K562 (cell line): ENCODE data around the gene NAA15. TPM values are rescaled to one million over a fixed set of nuclear protein-coding genes. Genes with fewer than 3 reads are reported as not detected.

Experiments used
- ATAC-seq: fragments of 200-7000 bp; cut with Tn5 transposase; 3 replicates; pipeline ENCODE4 v1.9.1; 2020; ENCODE audit warnings: moderate library complexity
- BruUV-seq: library from RNA; stranded (reverse); fragments of 400-500 nt; replicated peaks from 2 replicates; lab custom pipeline; 2021; lab: Mats Ljungman, UMichigan
- CTCF ChIA-PET: fragments of 300-600 bp; formaldehyde crosslinking; extraction: SDS; loops from one replicate; lab custom pipeline; 2021; ENCODE audit warnings: low intra/inter-chr PET ratio; lab: Yijun Ruan, JAX
- POLR2A ChIA-PET: fragments of 300-600, 350-650 bp; sonication (Branson Sonifier 250); formaldehyde crosslinking; extraction: SDS; loops from one replicate; lab custom pipeline; 2021; ENCODE audit warnings: antibody characterized with exemption, inconsistent platforms; lab: Yijun Ruan, JAX
- DNase-seq, 4 experiments: peaks; one replicate each; pipeline versions ENCODE4 v3.0.0 to v3.0.0-alpha.2; 2011 to 2018; ENCODE audit warnings: low spot score in 3 of 4, mixed read lengths in 3 of 4; ENCODE audit errors: extremely low read depth in 1 of 4
- FAIRE-seq: peaks from 2 replicates; lab custom pipeline; 2011; peaks lifted over from hg19 to GRCh38; lab: Jason Lieb, UNC
- H2AFZ ChIP-seq: 2 replicates; pipeline ENCODE4 v1.6.0; 2011; ENCODE audit warnings: low read depth, low read length, control low read depth, inconsistent platforms
- H3K27ac ChIP-seq: fragments of 200-600 bp; 3 replicates; pipeline ENCODE4 v1.8.0; 2011; ENCODE audit warnings: low read depth, mild to moderate bottlenecking, control low read depth, inconsistent platforms, low read length, moderate library complexity, mixed read lengths; ENCODE audit errors: extremely low read depth
- H3K27me3 ChIP-seq, 2 experiments: fragments of 300-600 bp in 1 of 2; 2 replicates in 1 of 2; 3 replicates in 1 of 2; pipeline versions ENCODE4 v1.6.0 to v1.8.0; 2011; ENCODE audit warnings: inconsistent platforms in 2 of 2, low read length in 2 of 2, mild to moderate bottlenecking in 1 of 2, mixed read lengths in 1 of 2, moderate library complexity in 1 of 2; ENCODE audit not compliant: control insufficient read depth in 2 of 2, insufficient read depth in 2 of 2
- H3K36me3 ChIP-seq: fragments of 300-600 bp; 3 replicates; pipeline ENCODE4 v1.8.0; 2011; ENCODE audit warnings: mild to moderate bottlenecking, low read length, inconsistent platforms; ENCODE audit not compliant: control insufficient read depth, insufficient read depth
- H3K4me1 ChIP-seq, 2 experiments: fragments of 200-600 bp in 1 of 2; replicated peaks in 1 of 2; 2 replicates in 1 of 2; 3 replicates in 1 of 2; pipeline versions ENCODE4 v1.5.1 to v1.8.0; 2011; ENCODE audit warnings: inconsistent platforms in 2 of 2, low read length in 2 of 2, mild to moderate bottlenecking in 1 of 2, mixed read lengths in 1 of 2, moderate library complexity in 1 of 2; ENCODE audit not compliant: control insufficient read depth in 2 of 2, insufficient read depth in 2 of 2
- H3K4me2 ChIP-seq: 2 replicates; pipeline ENCODE4 v1.6.1; 2011; ENCODE audit warnings: low read length, control low read depth, inconsistent platforms, mixed read lengths; ENCODE audit not compliant: insufficient read depth
- H3K4me3 ChIP-seq: fragments of 200-600 bp; sonication (generic), shearing (Covaris generic); 2 replicates; pipeline ENCODE4 v1.5.1; 2016; ENCODE audit warnings: control low read depth, inconsistent platforms
- H3K79me2 ChIP-seq: fragments of 200-600 bp; 3 replicates; pipeline ENCODE4 v1.8.0; 2011; ENCODE audit warnings: low read length, inconsistent platforms; ENCODE audit not compliant: control insufficient read depth, insufficient read depth
- H3K9ac ChIP-seq, 2 experiments: 2 replicates each; pipeline versions ENCODE4 v1.6.0 to v1.6.1; 2011; ENCODE audit warnings: low read depth in 2 of 2, low read length in 2 of 2, control low read depth in 1 of 2, inconsistent platforms in 1 of 2, mild to moderate bottlenecking in 1 of 2, mixed read lengths in 1 of 2; ENCODE audit not compliant: insufficient read depth in 1 of 2
- H3K9me1 ChIP-seq: one replicate; pipeline ENCODE4 v1.6.0; 2011; ENCODE audit warnings: inconsistent platforms, mild to moderate bottlenecking, low read length, moderate library complexity; ENCODE audit not compliant: control insufficient read depth, insufficient read depth
- H3K9me3 ChIP-seq: replicated peaks from 2 replicates; pipeline ENCODE4 v1.5.1; 2011; ENCODE audit warnings: low read depth, low read length, inconsistent platforms; ENCODE audit not compliant: control insufficient read depth, insufficient read depth
- H4K20me1 ChIP-seq: replicated peaks from 2 replicates; pipeline ENCODE4 v1.6.1; 2011; ENCODE audit warnings: low read length, inconsistent platforms, mixed read lengths; ENCODE audit not compliant: control insufficient read depth, insufficient read depth
- ARID3A ChIP-seq: IDR thresholded peaks from 2 replicates; pipeline ENCODE4 v1.6.1; 2012; ENCODE audit warnings: low read depth, low read length, improper control_type of control experiment, borderline replicate concordance
- ZNF696 ChIP-seq: fragments of 250-450 bp; sonication (Bioruptor Pico); conservative IDR thresholded peaks from 2 replicates; pipeline ENCODE4 v1.4.0; 2020; ENCODE audit warnings: mild to moderate bottlenecking, moderate library complexity
- WGBS: fragments of 100-300 bp; shearing (Covaris generic); methylation state at CpG from one replicate; pipeline ENCODE4 v1.1.6; 2016; ENCODE audit warnings: low coverage, mixed read lengths; ENCODE audit not compliant: insufficient coverage; ENCODE audit errors: missing lambda C conversion rate; 5-methylcytosine and 5-hydroxymethylcytosine counted together
- in situ Hi-C: fragments of 300-500 bp; cut with MboI; formaldehyde crosslinking; loops from 4 replicates; pipeline ENCODE4 v1.15.0; 2018; ENCODE audit warnings: inconsistent platforms, mixed read lengths
- intact Hi-C: fragments of 100-400 bp; cut with micrococcal nuclease; formaldehyde crosslinking; loops from 2 replicates; pipeline ENCODE4 v1.14.2; 2022
- polyA plus RNA-seq, 8 experiments: library from polyadenylated mRNA; depleted of rRNA in 4 of 8; stranded (reverse) in 5 of 8; unstranded in 3 of 8; fragments of >200 nt; fragmentation: Nextera tagmentation in 2 of 8; fragmentation: Illumina TruSeq in 1 of 8; extraction: Ambion mirVana in 2 of 8; extraction: Trizol in 1 of 8; gene quantifications; 2 replicates each; pipeline versions ENCODE4 v1.2.1 to v1.2.3, GENCODE V29; 2011 to 2014; ENCODE audit warnings: inconsistent platforms in 1 of 8, missing spikeins in 1 of 8
- total RNA-seq, 7 experiments: library from RNA; depleted of rRNA in 6 of 7; stranded (reverse); fragments of >200 nt in 6 of 7; fragmentation: Illumina TruSeq in 2 of 7; extraction: Trizol in 2 of 7; gene quantifications; 2 replicates each; pipeline versions ENCODE4 v1.2.1 to v1.2.3, GENCODE V29; 2011 to 2021; ENCODE audit warnings: low replicate concordance in 1 of 7
- TF ChIP-seq, protein P1 (sequence below): sonication (generic); IDR thresholded peaks from 2 replicates; pipeline ENCODE4 v1.6.1; 2016

Gene NAA15
- total and polyA plus RNA-seq, 9 of the 15 experiments (the other 6 are each of a cell fraction or from before 2014, with no cell fraction given): 37.8 to 117 (median 63.2) TPM

GRCh38 chr4:139299536-139299935 lies 1.8 kb upstream of the NAA15 start:
- FAIRE-seq: no peak
- in situ Hi-C loops: no loop called here
- peak overlapping the region; percentile 51; the same call in 1 of the 2 replicates for H2AFZ ChIP-seq
- peaks cover 19% of the 10 kb centered on the region; the same call in 2 of the 3 replicates for H3K36me3 ChIP-seq
- H3K27ac ChIP-seq: peak overlapping the region; percentile 98; the same call in 2 of the 3 replicates
- peaks cover 9% of the 10 kb centered on the region; the same call in 1 of the 2 replicates for H4K20me1 ChIP-seq
- peaks cover 96% of the 10 kb centered on the region for H3K79me2 ChIP-seq
- H3K9me3 ChIP-seq: 0 out of 2 replicates have a peak, but pooled peaks cover 2% of the 10 kb centered on the region
- WGBS: 0% methylated on average over 1 of the region's 1 CpG
- BruUV-seq: no TSS peak
- TF ChIP-seq ARID3A (peak; percentile 8; the same call in 1 of the 2 replicates), ZNF696 (CRISPR knock-in tag) (no peak)
- TF ChIP-seq, protein P1, sequence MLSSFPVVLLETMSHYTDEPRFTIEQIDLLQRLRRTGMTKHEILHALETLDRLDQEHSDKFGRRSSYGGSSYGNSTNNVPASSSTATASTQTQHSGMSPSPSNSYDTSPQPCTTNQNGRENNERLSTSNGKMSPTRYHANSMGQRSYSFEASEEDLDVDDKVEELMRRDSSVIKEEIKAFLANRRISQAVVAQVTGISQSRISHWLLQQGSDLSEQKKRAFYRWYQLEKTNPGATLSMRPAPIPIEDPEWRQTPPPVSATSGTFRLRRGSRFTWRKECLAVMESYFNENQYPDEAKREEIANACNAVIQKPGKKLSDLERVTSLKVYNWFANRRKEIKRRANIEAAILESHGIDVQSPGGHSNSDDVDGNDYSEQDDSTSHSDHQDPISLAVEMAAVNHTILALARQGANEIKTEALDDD: peak; percentile 65; the same call in 1 of the 2 replicates
- intact Hi-C loops: loop anchor here (5.0 kb wide), 3 partner anchors 217 to 282 kb away; partner anchors contain the start of gene NOCT
- peak overlapping the region in 1 of 2 experiments; percentile 96; a peak in 3 of 4 replicates for H3K9ac ChIP-seq
- POLR2A ChIA-PET: interaction anchor here (0.9 kb wide), 1 partner anchor 218 kb away, joined by 3 read pairs; no protein-coding TSS in a partner anchor
- no peaks in the 10 kb centered on the region for H3K9me1 ChIP-seq
- no peak for ATAC-seq
- peak overlapping the region; percentile 99 for H3K4me3 ChIP-seq
- DNase-seq: no peak
- no peaks in the 10 kb centered on the region for H3K27me3 ChIP-seq
- CTCF ChIA-PET: no interaction called here
- peak overlapping the region; percentile 97 for H3K4me2 ChIP-seq
- peaks cover 12 to 14% of the 10 kb centered on the region in 2 experiments for H3K4me1 ChIP-seq
